Measurements from ENCODE around the gene ENTPD5. TPM values are rescaled to one million over a fixed set of nuclear protein-coding genes. Genes with fewer than 3 reads are reported as not detected.
"Not testable (repeated sequence)": the region's sequence is repeated elsewhere in the genome, so short reads cannot be mapped to it uniquely, and the experiment has no call there.

ENTPD5 gene
- total RNA-seq, 6 experiments from 2014 or later = 96.6 to 334 (median 150) TPM

DNA sequence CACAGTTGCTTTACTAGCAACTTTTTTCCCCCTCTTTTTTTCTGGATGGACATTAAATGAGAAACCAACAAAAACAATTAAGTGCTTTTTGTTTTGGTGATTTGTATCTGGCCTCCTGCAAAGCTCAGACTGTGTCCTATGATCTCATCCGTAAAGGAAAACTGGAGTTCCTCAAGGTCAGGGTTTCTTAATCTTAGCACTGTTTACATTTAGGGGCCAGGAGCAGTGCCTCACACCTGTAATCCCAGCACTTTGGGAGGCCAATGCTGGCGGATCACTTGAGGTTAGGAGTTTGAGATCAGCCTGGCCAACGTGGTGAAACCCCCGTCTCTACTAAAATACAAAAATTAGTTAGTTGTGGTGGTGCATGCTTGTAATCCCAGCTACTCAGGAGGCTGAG is 28.0 kb downstream of the ENTPD5 start:
- Histone ChIP-seq H3K4me1 (peaks cover 0 to 60% (median 27%) of the 10 kb centered on the region in 4 donors), H3K27ac (peak overlapping the region in 1 of 3 donors; percentile 93), H3K4me3 (no peak overlapping the region), H3K9me3 (no peaks in the 10 kb centered on the region), H3K36me3 (peaks cover 0 to 30% (median 15%) of the 10 kb centered on the region in 4 donors), H3K27me3 (no peaks in the 10 kb centered on the region)
- DNase-seq (no peak), ATAC-seq (no peak)
- WGBS (ENCODE audit: insufficient coverage, low coverage, low lambda C conversion rate, missing lambda C conversion rate) = 43% methylated on average over 4 of the region's 4 CpGs
- TF ChIP-seq, protein P1, sequence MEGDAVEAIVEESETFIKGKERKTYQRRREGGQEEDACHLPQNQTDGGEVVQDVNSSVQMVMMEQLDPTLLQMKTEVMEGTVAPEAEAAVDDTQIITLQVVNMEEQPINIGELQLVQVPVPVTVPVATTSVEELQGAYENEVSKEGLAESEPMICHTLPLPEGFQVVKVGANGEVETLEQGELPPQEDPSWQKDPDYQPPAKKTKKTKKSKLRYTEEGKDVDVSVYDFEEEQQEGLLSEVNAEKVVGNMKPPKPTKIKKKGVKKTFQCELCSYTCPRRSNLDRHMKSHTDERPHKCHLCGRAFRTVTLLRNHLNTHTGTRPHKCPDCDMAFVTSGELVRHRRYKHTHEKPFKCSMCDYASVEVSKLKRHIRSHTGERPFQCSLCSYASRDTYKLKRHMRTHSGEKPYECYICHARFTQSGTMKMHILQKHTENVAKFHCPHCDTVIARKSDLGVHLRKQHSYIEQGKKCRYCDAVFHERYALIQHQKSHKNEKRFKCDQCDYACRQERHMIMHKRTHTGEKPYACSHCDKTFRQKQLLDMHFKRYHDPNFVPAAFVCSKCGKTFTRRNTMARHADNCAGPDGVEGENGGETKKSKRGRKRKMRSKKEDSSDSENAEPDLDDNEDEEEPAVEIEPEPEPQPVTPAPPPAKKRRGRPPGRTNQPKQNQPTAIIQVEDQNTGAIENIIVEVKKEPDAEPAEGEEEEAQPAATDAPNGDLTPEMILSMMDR (IDR thresholded peaks at IDR 0.05) = no peak
- no peak for TF ChIP-seq POLR2A (IDR thresholded peaks at IDR 0.05)
- intact Hi-C loops (cut with DNase I) = no loop called here

DNA sequence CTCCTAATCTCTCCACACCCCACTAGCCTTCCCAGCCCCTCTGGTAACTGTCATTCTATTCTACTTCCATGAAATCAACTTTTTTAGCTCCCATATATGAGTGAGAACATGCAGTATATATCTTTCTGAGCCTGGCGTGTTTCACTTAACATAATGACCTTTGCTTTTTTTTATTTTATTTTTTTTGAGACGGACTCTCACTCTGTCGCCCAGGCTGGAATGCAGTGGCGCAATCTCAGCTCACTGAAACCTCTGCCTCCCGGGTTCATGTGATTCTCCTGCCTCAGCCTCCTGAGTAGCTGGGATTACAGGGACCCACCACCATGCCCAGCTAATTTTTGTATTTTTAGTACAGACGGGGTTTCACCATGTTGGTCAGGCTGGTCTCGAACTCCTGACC is 30.4 kb downstream of the ENTPD5 start:
- 28% methylated on average over 6 of the region's 7 CpGs for WGBS (ENCODE audit: insufficient coverage, low coverage, low lambda C conversion rate, missing lambda C conversion rate)
- intact Hi-C loops (cut with DNase I) = not testable (repeated sequence)
- peak; percentile 38 to 63 (median 56) for ATAC-seq

DNA sequence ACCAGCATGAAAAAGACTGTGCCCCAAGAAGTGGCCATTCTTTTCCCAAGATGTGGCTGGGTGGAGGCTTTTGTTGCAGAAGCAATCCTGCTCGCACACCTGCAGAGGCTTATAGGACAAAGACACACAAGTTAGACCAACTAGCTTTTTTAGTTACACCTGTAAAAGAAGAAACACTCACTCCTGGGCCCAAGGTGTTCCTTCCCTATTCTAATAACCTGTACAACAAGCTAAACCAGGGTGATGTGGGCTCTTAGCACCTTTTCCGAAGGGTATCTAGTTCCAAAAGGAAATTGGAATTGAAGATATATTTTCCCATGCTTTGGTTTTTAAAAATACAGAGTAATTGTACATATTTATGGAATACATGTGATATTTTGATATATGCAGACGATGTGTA is 31.0 kb downstream of the ENTPD5 start:
- 70% methylated on average over 3 of the region's 3 CpGs for WGBS (ENCODE audit: insufficient coverage, low coverage, low lambda C conversion rate, missing lambda C conversion rate)
- intact Hi-C loops (cut with DNase I) = no loop called here
- DNase-seq (no peak), ATAC-seq (no peak)
- no peak overlapping the region for H3K4me3 ChIP-seq
- no peaks in the 10 kb centered on the region for H3K27me3 ChIP-seq
- no peaks in the 10 kb centered on the region for H3K9me3 ChIP-seq
- H3K27ac ChIP-seq = peak overlapping the region in 1 of 3 donors; percentile 32
- TF ChIP-seq, protein P1 (IDR thresholded peaks at IDR 0.05) = no peak
- no peak for TF ChIP-seq POLR2A (IDR thresholded peaks at IDR 0.05)
- peaks cover 0 to 59% (median 26%) of the 10 kb centered on the region in 4 donors for H3K36me3 ChIP-seq
- peaks cover 0 to 52% (median 21%) of the 10 kb centered on the region in 4 donors for H3K4me1 ChIP-seq

More for the DNA sequence above, 30.4 kb downstream of the ENTPD5 start:
- H3K9me3 ChIP-seq, H3K27me3 ChIP-seq, DNase-seq, H3K4me3 ChIP-seq: not testable (repeated sequence)
- Histone ChIP-seq H3K27ac (peak overlapping the region in 1 of 3 donors; percentile 32), H3K36me3 (peaks cover 0 to 55% (median 25%) of the 10 kb centered on the region in 4 donors), H3K4me1 (peaks cover 0 to 58% (median 24%) of the 10 kb centered on the region in 4 donors)

DNA sequence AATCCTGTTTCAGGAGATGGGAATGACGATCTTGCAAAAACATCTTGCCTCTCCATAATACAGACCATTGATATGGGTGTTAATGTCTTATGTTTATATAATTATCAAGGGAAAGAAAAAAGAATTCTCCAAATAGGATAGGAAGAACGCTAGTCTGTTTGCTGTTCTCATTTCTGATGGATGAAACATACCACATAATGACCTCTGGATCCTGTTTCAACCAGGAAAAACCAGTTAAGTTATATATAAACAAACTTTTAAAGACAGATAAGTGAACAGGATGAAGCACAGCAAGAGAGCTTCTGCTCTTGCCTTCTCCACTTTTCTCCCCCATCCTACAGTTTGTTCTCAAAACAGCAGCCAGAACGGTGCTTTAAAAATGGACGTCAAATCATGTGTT is 41.2 kb downstream of the ENTPD5 start:
- DNase-seq = no peak
- no peaks in the 10 kb centered on the region for H3K27me3 ChIP-seq
- TF ChIP-seq POLR2A (IDR thresholded peaks at IDR 0.05) = no peak
- TF ChIP-seq, protein P1 (IDR thresholded peaks at IDR 0.05) = no peak
- H3K27ac ChIP-seq = peak overlapping the region in 1 of 3 donors; percentile 16
- H3K36me3 ChIP-seq = peaks cover 0 to 97% (median 28%) of the 10 kb centered on the region in 4 donors
- H3K9me3 ChIP-seq = no peaks in the 10 kb centered on the region
- intact Hi-C loops (cut with DNase I) = no loop called here
- H3K4me3 ChIP-seq = no peak overlapping the region
- peak in 2 of 4 donors; percentile 37 to 66 for ATAC-seq
- peaks cover 0 to 30% (median 0%) of the 10 kb centered on the region in 4 donors for H3K4me1 ChIP-seq
- WGBS (ENCODE audit: insufficient coverage, low coverage, low lambda C conversion rate, missing lambda C conversion rate) = 37% methylated on average over 3 of the region's 4 CpGs

DNA sequence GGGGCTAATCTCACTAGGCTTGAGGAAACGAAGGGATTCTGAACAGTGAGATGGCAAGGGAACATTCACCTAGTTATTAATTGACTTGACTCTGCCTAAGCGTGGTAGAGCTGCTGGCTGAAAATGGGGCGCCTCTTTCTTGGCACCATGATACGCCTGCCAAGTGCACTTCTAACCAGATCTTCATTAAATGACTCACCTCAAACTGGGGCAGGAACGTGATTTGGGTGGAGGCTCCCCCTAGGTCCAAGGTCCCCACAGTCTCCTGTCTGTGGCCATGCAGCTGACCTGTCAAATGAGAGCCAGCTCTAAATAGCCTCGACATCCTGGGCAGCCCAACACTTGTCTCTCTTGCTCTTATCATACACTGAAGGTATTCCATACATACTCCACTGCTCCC is 43.0 kb downstream of the ENTPD5 start:
- no peaks in the 10 kb centered on the region for H3K9me3 ChIP-seq
- H3K27me3 ChIP-seq = no peaks in the 10 kb centered on the region
- intact Hi-C loops (cut with DNase I) = no loop called here
- peaks cover 0 to 30% (median 0%) of the 10 kb centered on the region in 4 donors for H3K4me1 ChIP-seq
- WGBS (ENCODE audit: insufficient coverage, low coverage, low lambda C conversion rate, missing lambda C conversion rate) = 33% methylated on average over 2 of the region's 6 CpGs
- ATAC-seq = peak; percentile 33 to 77 (median 60)
- peak in 1 of 3 donors; percentile 37 for DNase-seq
- peaks cover 0 to 97% (median 35%) of the 10 kb centered on the region in 4 donors for H3K36me3 ChIP-seq
- TF ChIP-seq POLR2A (IDR thresholded peaks at IDR 0.05) = no peak
- TF ChIP-seq, protein P1 (IDR thresholded peaks at IDR 0.05) = no peak
- no peak overlapping the region for H3K4me3 ChIP-seq
- peak overlapping the region in 1 of 3 donors; percentile 9 for H3K27ac ChIP-seq

All from right lobe of liver (tissue), 6 donors.